Uterus (tissue), 2 donors: ENCODE measurements around the gene CGRRF1.

Source experiments
- POLR2A ChIP-seq, 2 donors: fragments of 450-650 bp; IDR thresholded peaks; one replicate each; pipeline ENCODE4 v1.6.1; 2016; ENCODE audit warnings: antibody characterized with exemption in 2 of 2, mild to moderate bottlenecking in 1 of 2, moderate library complexity in 1 of 2
- TF ChIP-seq, protein P1 (sequence below), 4 experiments: fragments of 200-600 bp in 2 of 4; fragments of 450-650 bp in 2 of 4; sonication (generic) in 2 of 4; IDR thresholded peaks; one replicate each; pipeline ENCODE4 v1.5.1; 2016 to 2019; ENCODE audit warnings: antibody characterized with exemption in 4 of 4, mild to moderate bottlenecking in 2 of 4, moderate library complexity in 1 of 4

DNA sequence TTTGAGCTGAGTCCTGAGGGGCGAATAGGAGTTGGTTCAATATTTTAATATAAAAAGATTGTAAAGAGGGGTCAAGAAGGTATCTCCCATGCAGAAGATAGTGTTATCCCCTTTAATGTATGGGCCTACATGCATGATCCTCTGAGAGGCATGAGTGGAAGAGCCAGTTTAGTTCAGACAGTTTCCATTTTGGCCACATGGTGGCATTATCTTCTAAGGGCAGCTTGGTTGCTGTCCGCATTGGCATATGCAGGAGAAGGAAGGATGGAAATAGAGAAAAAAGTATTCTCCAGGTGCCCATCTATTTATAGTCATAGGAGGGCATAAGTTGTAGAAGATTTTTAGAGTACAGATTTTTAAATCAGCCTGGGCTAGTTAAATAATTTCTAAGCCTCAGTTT, 62.6 kb downstream of the CGRRF1 start:
- no peak for TF ChIP-seq POLR2A (IDR thresholded peaks at IDR 0.05)
- TF ChIP-seq, protein P1, sequence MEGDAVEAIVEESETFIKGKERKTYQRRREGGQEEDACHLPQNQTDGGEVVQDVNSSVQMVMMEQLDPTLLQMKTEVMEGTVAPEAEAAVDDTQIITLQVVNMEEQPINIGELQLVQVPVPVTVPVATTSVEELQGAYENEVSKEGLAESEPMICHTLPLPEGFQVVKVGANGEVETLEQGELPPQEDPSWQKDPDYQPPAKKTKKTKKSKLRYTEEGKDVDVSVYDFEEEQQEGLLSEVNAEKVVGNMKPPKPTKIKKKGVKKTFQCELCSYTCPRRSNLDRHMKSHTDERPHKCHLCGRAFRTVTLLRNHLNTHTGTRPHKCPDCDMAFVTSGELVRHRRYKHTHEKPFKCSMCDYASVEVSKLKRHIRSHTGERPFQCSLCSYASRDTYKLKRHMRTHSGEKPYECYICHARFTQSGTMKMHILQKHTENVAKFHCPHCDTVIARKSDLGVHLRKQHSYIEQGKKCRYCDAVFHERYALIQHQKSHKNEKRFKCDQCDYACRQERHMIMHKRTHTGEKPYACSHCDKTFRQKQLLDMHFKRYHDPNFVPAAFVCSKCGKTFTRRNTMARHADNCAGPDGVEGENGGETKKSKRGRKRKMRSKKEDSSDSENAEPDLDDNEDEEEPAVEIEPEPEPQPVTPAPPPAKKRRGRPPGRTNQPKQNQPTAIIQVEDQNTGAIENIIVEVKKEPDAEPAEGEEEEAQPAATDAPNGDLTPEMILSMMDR (IDR thresholded peaks at IDR 0.05): peak in 2 of 4 experiments; percentile 24 to 36
